Jurkat, Clone E6-1 (cell line): Measurements from ENCODE around the gene CLSTN1.

Experiments
- DNase-seq: peaks from one replicate; pipeline ENCODE4 v3.0.0-alpha.2; 2011; ENCODE audit warnings: low read depth, low spot score
- H3K4me3 ChIP-seq: 2 replicates; pipeline ENCODE4 v1.5.1; 2011; ENCODE audit warnings: mild to moderate bottlenecking, low read length, control low read depth, moderate library complexity

Gene CLSTN1

GRCh38 chr1:9703681-9704080, 120.1 kb downstream of the CLSTN1 start:
- H3K4me3 ChIP-seq: no peak overlapping the region

GRCh38 chr1:9703165-9703509, 120.6 kb downstream of the CLSTN1 start:
- no peak for DNase-seq
- H3K4me3 ChIP-seq: no peak overlapping the region

More at GRCh38 chr1:9703681-9704080, 120.1 kb downstream of the CLSTN1 start:
- DNase-seq: no peak

GRCh38 chr1:9701665-9702064, 122.1 kb downstream of the CLSTN1 start:
- no peak for DNase-seq
- H3K4me3 ChIP-seq: no peak overlapping the region

- no peak for DNase-seq
- no peak overlapping the region for H3K4me3 ChIP-seq
Observed at GRCh38 chr1:9700340-9700739, 123.4 kb downstream of the CLSTN1 start.

- no peak for DNase-seq
- H3K4me3 ChIP-seq: no peak overlapping the region
Observed at GRCh38 chr1:9699361-9699760, 124.4 kb downstream of the CLSTN1 start.

GRCh38 chr1:9696793-9697192, 127.0 kb downstream of the CLSTN1 start:
- H3K4me3 ChIP-seq: no peak overlapping the region
- no peak for DNase-seq

- H3K4me3 ChIP-seq: no peak overlapping the region
- DNase-seq: no peak
Observed at GRCh38 chr1:9691691-9692090, 132.1 kb downstream of the CLSTN1 start.

- DNase-seq: no peak
- no peak overlapping the region for H3K4me3 ChIP-seq
Observed at GRCh38 chr1:9691108-9691445, 132.7 kb downstream of the CLSTN1 start.

- DNase-seq: no peak
- no peak overlapping the region for H3K4me3 ChIP-seq
Observed at GRCh38 chr1:9690440-9691107, 133.2 kb downstream of the CLSTN1 start.

- no peak overlapping the region for H3K4me3 ChIP-seq
- DNase-seq: no peak
Observed at GRCh38 chr1:9689971-9690381, 133.8 kb downstream of the CLSTN1 start.

GRCh38 chr1:9689011-9689706, 134.6 kb downstream of the CLSTN1 start:
- peak; percentile 19 for DNase-seq
- H3K4me3 ChIP-seq: peak overlapping the region; percentile 46

GRCh38 chr1:9688599-9688998, 135.2 kb downstream of the CLSTN1 start:
- peak overlapping the region; percentile 46; the same call in 1 of the 2 replicates for H3K4me3 ChIP-seq
- no peak for DNase-seq

GRCh38 chr1:9687874-9688582, 135.7 kb downstream of the CLSTN1 start:
- no peak for DNase-seq
- peak overlapping the region; percentile 82 for H3K4me3 ChIP-seq

GRCh38 chr1:9687120-9687873, 136.5 kb downstream of the CLSTN1 start:
- DNase-seq: peak; percentile 75
- peak overlapping the region; percentile 82 for H3K4me3 ChIP-seq

- no peak for DNase-seq
- no peak overlapping the region for H3K4me3 ChIP-seq
Observed at GRCh38 chr1:9684801-9685200, 139.0 kb downstream of the CLSTN1 start.

GRCh38 chr1:9680828-9681227, 142.9 kb downstream of the CLSTN1 start:
- H3K4me3 ChIP-seq: no peak overlapping the region
- DNase-seq: no peak

GRCh38 chr1:9680091-9680490, 143.7 kb downstream of the CLSTN1 start:
- DNase-seq: no peak
- H3K4me3 ChIP-seq: no peak overlapping the region
